Measurements from ENCODE around the gene ROBO1.

The ROBO1 gene

GRCh38 chr3:78621061-78621716, 1146.6 kb downstream of the ROBO1 start:
- no peak for DNase-seq (ENCODE audit: low read depth)

- no peak for DNase-seq (ENCODE audit: low read depth)
Measured at GRCh38 chr3:78614486-78614885, 1153.3 kb downstream of the ROBO1 start.

- DNase-seq (ENCODE audit: low read depth): no peak
Measured at GRCh38 chr3:78613421-78613879, 1154.3 kb downstream of the ROBO1 start.

GRCh38 chr3:78611278-78611677, 1156.5 kb downstream of the ROBO1 start:
- no peak for DNase-seq (ENCODE audit: low read depth)

GRCh38 chr3:78610462-78611125, 1157.2 kb downstream of the ROBO1 start:
- DNase-seq (ENCODE audit: low read depth): no peak

- DNase-seq (ENCODE audit: low read depth): no peak
Measured at GRCh38 chr3:78606756-78607155, 1161.0 kb downstream of the ROBO1 start.

- no peak for DNase-seq (ENCODE audit: low read depth)
Measured at GRCh38 chr3:78605178-78605577, 1162.6 kb downstream of the ROBO1 start.

GRCh38 chr3:78604341-78604740, 1163.5 kb downstream of the ROBO1 start:
- DNase-seq (ENCODE audit: low read depth): no peak

- DNase-seq (ENCODE audit: low read depth): no peak
Measured at GRCh38 chr3:78601249-78601648, 1166.5 kb downstream of the ROBO1 start.

GRCh38 chr3:78589778-78590177, 1178.0 kb downstream of the ROBO1 start:
- DNase-seq (ENCODE audit: low read depth): no peak

- no peak for DNase-seq (ENCODE audit: low read depth)
Measured at GRCh38 chr3:78588906-78589621, 1178.7 kb downstream of the ROBO1 start.

GRCh38 chr3:78580681-78581080, 1187.1 kb downstream of the ROBO1 start:
- DNase-seq (ENCODE audit: low read depth): no peak

GRCh38 chr3:78571486-78571885, 1196.3 kb downstream of the ROBO1 start:
- DNase-seq (ENCODE audit: low read depth): no peak

- no peak for DNase-seq (ENCODE audit: low read depth)
Measured at GRCh38 chr3:78570496-78570895, 1197.3 kb downstream of the ROBO1 start.

GRCh38 chr3:78569804-78570203, 1198.0 kb downstream of the ROBO1 start:
- no peak for DNase-seq (ENCODE audit: low read depth)

GRCh38 chr3:78565712-78566111, 1202.1 kb downstream of the ROBO1 start:
- DNase-seq (ENCODE audit: low read depth): no peak

- DNase-seq (ENCODE audit: low read depth): no peak
Measured at GRCh38 chr3:78562328-78562727, 1205.5 kb downstream of the ROBO1 start.
